Stimulated activated CD8-positive, alpha-beta memory T cell treated with anti-CD3 and anti-CD28 coated beads, Interleukin-7, amount 100 ng/mL, for 24 hours (primary cell): ENCODE results near the gene AGPAT1.
A peak's percentile ranks its signal among the peaks of the same experiment; 100 is the strongest.

Experiments used
- DNase-seq: peaks from one replicate; pipeline ENCODE4 v3.0.0-alpha.2; 2020; ENCODE audit warnings: low read depth

The AGPAT1 gene

GRCh38 chr6:32168807-32169591 lies 6.9 kb downstream of the AGPAT1 start:
- no peak for DNase-seq

- DNase-seq: no peak
These were observed 7.5 kb downstream of the AGPAT1 start for GRCh38 chr6:32168350-32168749.

DNA sequence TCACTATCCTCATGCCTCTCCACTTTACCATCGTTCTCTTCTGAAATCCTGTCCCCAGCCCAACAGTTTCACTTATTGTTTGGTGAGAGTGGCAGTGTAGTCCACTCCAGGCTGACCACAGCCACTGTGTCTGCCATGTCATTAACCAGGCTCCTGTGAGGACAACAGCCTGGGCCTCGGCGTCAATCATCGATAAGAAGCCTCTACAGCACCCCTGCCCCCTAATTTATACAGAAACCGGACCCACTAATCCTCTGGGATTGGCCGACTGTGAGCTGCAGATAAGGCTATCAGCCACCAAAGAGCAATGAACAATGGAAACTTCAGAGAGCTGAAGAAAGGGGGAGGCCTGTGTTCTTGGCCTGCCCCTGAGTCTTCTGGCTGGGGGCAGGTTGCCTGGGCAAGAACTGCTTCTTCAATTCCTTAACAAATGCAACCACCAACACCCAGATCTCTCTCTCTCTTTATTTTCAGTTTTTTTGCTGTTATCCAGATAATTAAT lies 8.1 kb downstream of the AGPAT1 start:
- DNase-seq: no peak

- DNase-seq: no peak
These were observed 8.6 kb downstream of the AGPAT1 start for GRCh38 chr6:32167154-32167760.

DNA sequence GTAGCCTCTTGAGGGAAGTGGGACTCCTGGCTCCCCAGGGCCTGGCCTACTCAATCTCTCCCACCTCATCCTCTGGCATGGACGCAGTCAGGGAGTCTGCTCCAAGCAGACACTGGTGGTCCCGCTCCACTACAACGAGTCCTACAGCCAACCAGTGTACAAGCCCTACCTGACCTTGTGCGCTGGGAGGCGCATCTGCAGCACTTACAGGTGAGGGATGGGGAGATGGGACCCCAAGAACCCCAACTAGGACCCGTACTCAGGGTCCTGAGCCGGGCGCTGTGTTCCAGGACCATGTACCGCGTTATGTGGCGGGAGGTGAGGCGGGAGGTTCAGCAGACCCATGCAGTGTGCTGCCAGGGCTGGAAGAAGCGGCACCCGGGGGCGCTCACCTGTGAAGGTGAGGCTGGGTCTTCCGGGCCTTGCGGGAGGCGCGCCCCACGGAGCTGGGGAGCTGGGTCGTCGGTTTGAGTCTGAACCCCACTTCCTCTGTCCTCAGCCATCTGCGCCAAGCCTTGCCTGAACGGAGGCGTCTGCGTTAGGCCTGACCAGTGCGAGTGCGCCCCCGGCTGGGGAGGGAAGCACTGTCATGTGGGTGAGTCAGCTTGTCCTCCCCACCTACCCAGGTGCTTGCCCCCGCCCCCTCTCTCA lies 9.3 kb downstream of the AGPAT1 start:
- no peak for DNase-seq

DNA sequence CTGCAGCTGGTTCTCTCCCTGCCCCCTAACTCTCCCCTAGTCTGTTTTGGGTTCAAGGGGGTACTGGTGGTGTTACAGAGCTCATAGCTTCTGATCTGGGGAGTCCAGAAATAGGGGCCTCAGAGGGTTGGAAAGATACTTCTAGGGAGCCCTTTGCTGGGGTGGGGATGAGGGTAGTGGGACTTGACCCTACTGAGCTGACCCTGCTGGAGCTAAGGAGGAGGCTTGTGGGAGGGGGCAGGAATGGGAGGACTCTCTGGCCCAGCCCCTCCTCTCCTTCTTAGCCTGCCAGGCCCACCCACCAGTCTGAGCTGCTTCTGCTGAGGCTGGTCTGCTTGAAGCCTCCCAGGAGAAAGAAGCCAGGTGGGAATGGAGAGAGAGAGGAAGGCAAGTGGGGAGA lies 11.6 kb downstream of the AGPAT1 start, which contains the start of gene EGFL8:
TSS of gene EGFL8 (plus strand) at position 301 of the 400 bp plus-strand sequence. CDS start 1,571 bp downstream, outside the sequence.
- DNase-seq: no peak

DNA sequence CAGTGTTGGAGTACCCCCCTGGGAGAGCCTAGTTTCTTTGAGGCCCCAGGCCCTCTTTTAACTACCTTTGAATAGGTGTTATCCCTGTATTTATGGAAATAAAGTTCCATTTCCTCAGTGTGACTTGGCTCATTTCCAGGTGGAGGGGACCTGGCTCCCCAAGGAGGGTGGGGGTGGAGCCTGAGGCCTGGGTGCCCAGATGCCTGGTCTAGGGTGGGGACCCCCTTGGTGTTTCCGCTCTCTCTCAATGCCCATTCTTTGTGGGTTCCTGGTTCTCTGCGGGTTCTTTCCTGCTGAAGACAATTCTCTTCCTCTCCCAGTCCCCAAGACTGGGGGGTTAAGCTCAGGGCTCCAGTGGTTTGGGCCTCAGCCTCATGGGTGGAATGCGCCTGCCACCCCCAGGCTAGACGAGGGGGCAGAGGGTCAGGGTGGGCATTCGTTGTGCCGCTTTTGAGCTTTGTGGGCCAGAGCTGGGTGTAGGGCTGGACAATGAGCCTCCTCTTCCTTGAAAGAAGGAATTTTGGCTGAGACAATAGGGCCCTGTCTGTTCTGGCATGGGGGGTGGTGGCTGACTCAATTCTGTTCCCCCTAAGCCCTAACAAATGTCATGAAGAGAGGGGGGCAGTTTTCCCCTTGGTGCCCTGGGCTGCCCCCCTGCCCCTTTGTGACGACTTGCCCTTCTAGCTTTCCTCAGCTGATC lies 12.2 kb downstream of the AGPAT1 start:
- DNase-seq: no peak

DNA sequence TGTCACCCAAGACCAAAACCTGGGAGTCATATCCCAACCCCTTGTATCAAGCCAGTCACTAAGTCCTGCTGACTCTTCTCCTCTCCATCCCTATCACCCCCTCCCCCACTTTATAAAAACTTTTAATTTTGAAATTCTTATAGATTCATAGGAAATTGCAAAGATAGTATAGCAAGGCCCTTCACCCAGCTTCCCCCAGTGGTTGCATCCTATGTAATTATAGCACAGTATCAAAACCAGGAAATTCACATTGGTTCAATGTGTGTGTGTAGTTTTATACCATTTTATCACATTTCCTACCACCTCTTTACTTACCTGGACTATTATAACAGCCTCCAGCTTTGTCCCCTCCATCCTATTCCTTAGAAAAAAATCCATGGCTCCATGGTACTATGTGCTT lies 17.8 kb downstream of the AGPAT1 start:
- DNase-seq: no peak

GRCh38 chr6:32156891-32157290 lies 19.0 kb downstream of the AGPAT1 start:
- DNase-seq: no peak

DNA sequence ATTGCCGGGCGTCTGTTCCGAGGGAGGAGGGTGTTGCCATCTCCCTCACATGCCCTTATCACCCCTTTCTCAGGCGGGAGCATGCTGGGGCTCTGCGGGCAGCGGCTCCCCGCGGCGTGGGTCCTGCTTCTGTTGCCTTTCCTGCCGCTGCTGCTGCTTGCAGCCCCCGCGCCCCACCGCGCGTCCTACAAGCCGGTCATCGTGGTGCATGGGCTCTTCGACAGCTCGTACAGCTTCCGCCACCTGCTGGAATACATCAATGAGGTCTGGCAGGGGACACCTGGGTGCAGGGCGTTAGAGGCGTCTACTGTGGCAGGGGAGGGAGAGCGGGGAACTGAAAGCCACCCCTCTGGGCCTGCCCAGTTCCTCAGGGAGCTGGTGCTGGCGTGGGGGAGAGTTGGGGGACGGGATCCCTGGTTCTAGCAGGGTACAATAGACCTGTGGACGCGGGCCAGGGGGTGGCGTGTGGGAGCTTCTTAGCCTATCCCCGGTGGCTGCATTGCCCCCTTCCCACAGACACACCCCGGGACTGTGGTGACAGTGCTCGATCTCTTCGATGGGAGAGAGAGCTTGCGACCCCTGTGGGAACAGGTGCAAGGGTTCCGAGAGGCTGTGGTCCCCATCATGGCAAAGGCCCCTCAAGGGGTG lies 21.2 kb downstream of the AGPAT1 start:
- DNase-seq: no peak

- DNase-seq: peak; percentile 75
These were observed 22.0 kb downstream of the AGPAT1 start, which contains the start of gene PPT2 for GRCh38 chr6:32153564-32154513. TSS of gene PPT2 (plus strand) at chr6:32154141. CDS start at chr6:32154595, 454 bp downstream.

DNA sequence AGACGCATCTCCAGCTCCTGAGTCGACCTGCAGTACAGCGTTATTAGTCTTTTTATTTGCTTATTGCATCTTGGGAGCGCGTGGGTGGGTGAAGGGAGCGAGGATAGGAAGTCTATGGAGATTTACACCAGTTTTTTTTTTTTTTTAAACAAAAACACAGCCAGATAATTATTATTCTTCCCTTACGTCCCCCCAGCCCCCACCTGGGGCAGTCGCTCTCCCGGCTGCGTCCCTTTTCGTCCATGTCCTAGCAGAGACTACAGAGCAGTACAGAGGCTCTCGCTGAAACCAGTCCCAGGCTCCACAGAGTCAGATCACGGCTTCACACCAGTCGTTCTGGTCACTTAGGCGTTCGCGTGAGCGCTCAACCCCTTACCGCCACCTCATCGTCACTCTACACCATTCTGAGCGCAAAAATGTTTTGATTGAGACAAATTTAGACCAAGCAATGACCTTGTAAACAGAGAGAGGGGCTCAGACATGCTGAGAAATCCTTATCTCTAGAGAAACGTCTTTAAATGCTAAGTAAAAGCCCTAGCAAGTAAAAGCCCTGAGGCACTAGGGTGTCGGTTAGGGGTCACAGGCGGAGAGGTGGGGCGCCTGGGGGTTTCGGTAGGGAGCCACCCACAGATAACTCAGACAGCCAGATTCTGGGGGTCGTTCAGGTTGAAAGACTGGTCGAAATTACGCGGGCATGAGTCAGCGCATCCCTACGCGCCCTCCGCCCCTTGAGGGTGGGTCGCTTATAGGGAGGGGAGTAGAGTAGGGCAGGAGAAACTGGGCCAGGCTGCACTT lies 22.9 kb downstream of the AGPAT1 start:
- DNase-seq: no peak

- DNase-seq: no peak
These were observed 23.8 kb downstream of the AGPAT1 start, which contains the start of gene PRRT1 for GRCh38 chr6:32151863-32152768. TSS of gene PRRT1 (minus strand) at chr6:32151939. CDS start at chr6:32151827, 112 bp downstream.

DNA sequence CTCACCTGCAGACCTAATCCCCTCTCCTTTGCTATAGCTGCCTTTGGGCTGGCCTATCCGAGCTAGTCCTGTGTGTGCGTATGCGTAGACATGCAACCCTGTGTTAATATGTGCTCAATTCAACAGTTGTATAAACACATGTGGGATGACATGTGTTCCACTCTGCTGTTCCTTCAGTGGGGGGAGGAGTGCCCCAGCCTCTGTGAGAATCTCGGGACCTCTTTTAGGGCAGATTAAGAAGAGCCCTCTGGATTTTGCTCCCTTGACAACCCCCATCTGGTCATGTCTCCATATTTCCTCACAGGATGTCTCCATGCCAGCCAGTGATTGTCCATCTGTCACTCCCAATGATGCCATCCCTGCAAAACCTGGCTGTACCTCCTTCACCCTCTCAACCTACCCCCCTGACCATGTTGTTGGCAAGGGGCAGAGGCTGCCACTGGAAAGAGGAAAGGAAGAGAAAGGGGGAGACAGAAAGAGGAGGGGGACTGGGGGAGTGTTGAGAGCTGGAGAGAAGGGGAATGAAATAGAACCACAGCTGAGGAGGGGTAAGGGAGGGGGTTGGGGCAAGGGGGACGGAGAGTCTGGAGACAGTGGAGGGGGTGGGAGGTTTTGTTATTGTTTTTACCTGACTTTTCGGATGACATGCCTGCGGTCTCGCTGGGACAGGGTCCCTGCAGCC lies 24.6 kb downstream of the AGPAT1 start:
- no peak for DNase-seq

DNA sequence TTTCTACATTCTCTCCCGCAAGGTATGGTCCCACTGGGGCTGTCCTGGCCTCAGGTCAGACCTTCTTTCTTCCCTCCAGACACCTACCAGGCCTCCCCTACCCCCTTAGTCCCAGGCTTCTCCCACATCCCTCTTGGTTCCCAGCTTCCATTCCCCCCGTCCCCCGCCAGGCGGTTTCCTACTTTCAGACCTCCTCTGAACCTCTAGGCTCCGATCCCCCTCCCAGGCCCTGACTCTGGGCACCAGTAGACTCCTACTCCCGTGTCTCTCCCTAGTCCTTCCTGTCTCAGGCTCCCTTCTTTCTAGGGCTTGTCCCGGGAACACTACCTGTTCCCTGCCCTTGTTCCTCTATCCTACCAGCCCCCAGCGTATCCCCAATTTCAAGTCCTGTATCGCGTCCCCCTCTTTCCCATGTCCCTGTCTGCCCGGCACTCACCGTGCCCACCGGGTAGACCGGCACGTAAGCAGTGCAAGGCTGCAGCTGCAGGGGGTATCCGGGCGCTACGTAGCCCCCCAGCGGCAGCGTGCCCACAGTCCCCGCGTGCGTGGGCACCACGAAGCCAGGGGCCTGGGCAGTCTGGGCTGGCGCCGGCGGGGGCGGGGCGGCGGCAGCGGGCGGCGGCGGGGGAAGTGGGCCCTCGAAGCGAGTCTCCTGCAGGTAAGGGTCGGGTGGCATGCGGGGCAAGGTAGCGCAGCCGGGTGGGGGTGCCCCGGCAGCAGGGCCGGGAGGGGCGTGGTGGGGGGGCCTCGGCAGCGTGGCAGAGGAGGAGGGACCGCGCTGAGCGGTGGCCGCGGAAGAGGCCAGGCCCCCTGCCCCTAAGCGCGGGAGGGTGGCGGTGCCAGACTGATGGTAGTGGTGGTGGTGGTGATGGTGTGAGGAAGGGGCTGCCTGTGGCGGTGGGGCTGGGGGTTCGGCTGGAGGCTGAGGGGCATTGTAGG lies 25.7 kb downstream of the AGPAT1 start:
- no peak for DNase-seq

GRCh38 chr6:32149092-32149755 lies 26.7 kb downstream of the AGPAT1 start:
- DNase-seq: no peak
